OCI-LY7 (cell line): ENCODE results near the gene TFIP11. TPM values are rescaled to one million over a fixed set of nuclear protein-coding genes. Genes with fewer than 3 reads are reported as not detected.
A peak's percentile ranks its signal among the peaks of the same experiment; 100 is the strongest.

Experiments
- BruUV-seq: library from RNA; stranded (reverse); fragments of 400-500 nt; replicated peaks from 2 replicates; lab custom pipeline; 2021; lab: Mats Ljungman, UMichigan
- CTCF ChIA-PET: fragments of 300-600 bp; sonication (Branson Sonifier 250); formaldehyde crosslinking; loops from one replicate; lab custom pipeline; 2022; ENCODE audit warnings: antibody characterized with exemption; ENCODE audit not compliant: unreplicated experiment; lab: Charles Lee
- POLR2A ChIA-PET: fragments of 300-600 bp; sonication (Branson Sonifier 250); formaldehyde crosslinking; loops from one replicate; lab custom pipeline; 2022; ENCODE audit warnings: antibody characterized with exemption; lab: Charles Lee
- DNase-seq: peaks from one replicate; pipeline ENCODE4 v3.0.0-alpha.2; 2015; ENCODE audit warnings: low spot score
- H2AFZ ChIP-seq: fragments of 200-600 bp; sonication (generic), shearing (Covaris generic); 2 replicates; pipeline ENCODE4 v1.6.1; 2014; ENCODE audit warnings: mild to moderate bottlenecking, antibody characterized with exemption, low read length, moderate library complexity
- H3K27ac ChIP-seq: fragments of 200-600 bp; sonication (generic); 2 replicates; pipeline ENCODE4 v1.5.1; 2014; ENCODE audit warnings: mixed run types, low read depth, mild to moderate bottlenecking, moderate library complexity, low read length, inconsistent platforms; ENCODE audit not compliant: poor library complexity, severe bottlenecking
- H3K36me3 ChIP-seq: fragments of 200-600 bp; sonication (generic); 2 replicates; pipeline ENCODE4 v1.6.1; 2014; ENCODE audit warnings: mild to moderate bottlenecking, antibody characterized with exemption, low read length, moderate library complexity, mixed read lengths; ENCODE audit not compliant: insufficient read depth
- H3K4me1 ChIP-seq: fragments of 200-600 bp; sonication (generic); 2 replicates; pipeline ENCODE4 v1.5.1; 2014; ENCODE audit warnings: mild to moderate bottlenecking, low read length; ENCODE audit not compliant: insufficient read depth, poor library complexity, severe bottlenecking
- H3K4me2 ChIP-seq: fragments of 200-600 bp; sonication (generic); 2 replicates; pipeline ENCODE4 v1.6.1; 2014; ENCODE audit warnings: mild to moderate bottlenecking, low read length
- H3K4me3 ChIP-seq: fragments of 200-600 bp; sonication (generic); 2 replicates; pipeline ENCODE4 v1.5.1; 2014; ENCODE audit warnings: mild to moderate bottlenecking, low read depth, low read length; ENCODE audit not compliant: poor library complexity, severe bottlenecking
- H3K79me2 ChIP-seq: fragments of 200-600 bp; sonication (generic); 2 replicates; pipeline ENCODE4 v1.6.1; 2016; ENCODE audit warnings: low read depth, mild to moderate bottlenecking, low read length, moderate library complexity, mixed read lengths; ENCODE audit not compliant: insufficient read depth
- H3K9me2 ChIP-seq: fragments of 200-600 bp; sonication (generic); 2 replicates; pipeline ENCODE4 v1.6.1; 2016; ENCODE audit warnings: mild to moderate bottlenecking, low read length, mixed read lengths; ENCODE audit not compliant: insufficient read depth
- H3K9me3 ChIP-seq: fragments of 200-600 bp; sonication (generic); 2 replicates; pipeline ENCODE4 v1.6.1; 2014; ENCODE audit warnings: mild to moderate bottlenecking, mixed run types, low read length, mixed read lengths
- H4K20me1 ChIP-seq: fragments of 200-600 bp; sonication (generic); 2 replicates; pipeline ENCODE4 v1.6.1; 2014; ENCODE audit warnings: mild to moderate bottlenecking, antibody characterized with exemption, low read length, moderate library complexity, mixed read lengths; ENCODE audit not compliant: insufficient read depth
- CTCF ChIP-seq: fragments of 200-600 bp; sonication (generic); conservative IDR thresholded peaks from 2 replicates; pipeline ENCODE4 v1.5.1; 2014; ENCODE audit warnings: mild to moderate bottlenecking, antibody characterized with exemption, low read length, moderate library complexity, mixed read lengths
- EZH2phosphoT487 ChIP-seq: fragments of 200-600 bp; sonication (generic); IDR thresholded peaks from 2 replicates; pipeline ENCODE4 v1.6.1; 2018; ENCODE audit warnings: low read depth, borderline replicate concordance, mild to moderate bottlenecking, mixed run types, antibody characterized with exemption, low read length, moderate library complexity, mixed read lengths
- intact Hi-C: fragments of 100-400 bp; cut with micrococcal nuclease; formaldehyde crosslinking; loops from one replicate; pipeline ENCODE4 v1.10.0; 2022; ENCODE audit not compliant: unreplicated experiment
- total RNA-seq, 2 experiments: library from RNA; depleted of rRNA in 1 of 2; stranded (reverse); fragments of >200 nt in 1 of 2; shearing (Covaris generic) in 1 of 2; gene quantifications; 2 replicates each; pipeline ENCODE4 v1.2.3, GENCODE V29; 2014 to 2022

The TFIP11 gene
- total RNA-seq, 2 experiments from 2014 or later = 45.2 to 54.5 TPM

GRCh38 chr22:26513838-26514237 is 1.6 kb upstream of the TFIP11 start:
- Histone ChIP-seq H3K4me1 (peaks cover 34% of the 10 kb centered on the region), H3K4me2 (peak overlapping the region; percentile 95), H2AFZ (0 out of 2 replicates have a peak overlapping the region, but pooled peaks have one; percentile 6), H3K4me3 (peak overlapping the region; percentile 88), H4K20me1 (no peaks in the 10 kb centered on the region; the same call in 1 of the 2 replicates), H3K79me2 (peaks cover 37% of the 10 kb centered on the region), H3K36me3 (peaks cover 21% of the 10 kb centered on the region), H3K27ac (no peak overlapping the region), H3K9me3 (no peaks in the 10 kb centered on the region), H3K9me2 (no peaks in the 10 kb centered on the region)
- DNase-seq = no peak
- intact Hi-C loops = no loop called here
- no peak for TF ChIP-seq EZH2phosphoT487
- no peak for TF ChIP-seq CTCF
- ChIA-PET CTCF (no interaction called here), POLR2A (interaction anchor here (0.8 to 2.0 kb wide), 2 partner anchors 19 to 20 kb away, joined by 3 to 9 read pairs; no protein-coding TSS in a partner anchor)
- no TSS peak for BruUV-seq

GRCh38 chr22:26508148-26508547 is 4.1 kb downstream of the TFIP11 start:
- Histone ChIP-seq H3K36me3 (peaks cover 74% of the 10 kb centered on the region), H3K4me3 (no peak overlapping the region), H2AFZ (no peak overlapping the region), H3K9me3 (no peaks in the 10 kb centered on the region), H4K20me1 (no peaks in the 10 kb centered on the region; the same call in 1 of the 2 replicates), H3K79me2 (peaks cover 28% of the 10 kb centered on the region), H3K4me2 (no peak overlapping the region), H3K4me1 (peaks cover 24% of the 10 kb centered on the region), H3K9me2 (no peaks in the 10 kb centered on the region), H3K27ac (no peak overlapping the region)
- no peak for DNase-seq
- ChIA-PET CTCF (no interaction called here), POLR2A (interaction anchor here (0.7 to 1.0 kb wide), 3 partner anchors 14 to 28 kb away, joined by 3 read pairs; no protein-coding TSS in a partner anchor)
- intact Hi-C loops = no loop called here
- TF ChIP-seq CTCF (no peak), EZH2phosphoT487 (no peak)
- no TSS peak for BruUV-seq

GRCh38 chr22:26503758-26504157 is 8.5 kb downstream of the TFIP11 start:
- BruUV-seq = no TSS peak
- Histone ChIP-seq H3K79me2 (no peaks in the 10 kb centered on the region), H2AFZ (no peak overlapping the region)

More at GRCh38 chr22:26503758-26504157, 8.5 kb downstream of the TFIP11 start:
- Histone ChIP-seq H3K9me2 (no peaks in the 10 kb centered on the region), H4K20me1 (no peaks in the 10 kb centered on the region), H3K9me3 (no peaks in the 10 kb centered on the region), H3K4me2 (peak overlapping the region; percentile 55; the same call in 1 of the 2 replicates), H3K27ac (peak overlapping the region; percentile 58), H3K36me3 (peaks cover 93% of the 10 kb centered on the region), H3K4me1 (peaks cover 23% of the 10 kb centered on the region), H3K4me3 (no peak overlapping the region)
- ChIA-PET CTCF (interaction anchor here (0.7 to 1.0 kb wide), 2 partner anchors 29 to 73 kb away, joined by 3 read pairs; no protein-coding TSS in a partner anchor), POLR2A (interaction anchor here (0.9 to 1.7 kb wide), 3 partner anchors 8 to 20 kb away, joined by 3 to 7 read pairs (median 3); partner anchors contain the start of genes HPS4, SRRD and TFIP11)
- intact Hi-C loops = no loop called here
- no peak for DNase-seq
- TF ChIP-seq EZH2phosphoT487 = no peak
